HEK293 (cell line): ENCODE measurements around the gene FUBP1.

Source experiments
- BCL11A ChIP-seq: fragments of 450-650 bp; formaldehyde crosslinking; IDR thresholded peaks from 2 replicates; pipeline ENCODE4 v1.5.1; 2016; ENCODE audit warnings: low read depth, missing biosample characterization, missing genetic modification characterization
- KLF8 ChIP-seq: fragments of 450-650 bp; formaldehyde crosslinking; IDR thresholded peaks from 2 replicates; pipeline ENCODE4 v1.5.1; 2016; ENCODE audit warnings: missing biosample characterization, missing genetic modification characterization
- MYNN ChIP-seq: fragments of 450-650 bp; formaldehyde crosslinking; IDR thresholded peaks from 2 replicates; pipeline ENCODE4 v1.5.1; 2016; ENCODE audit warnings: missing biosample characterization, missing genetic modification characterization, borderline replicate concordance
- MZF1 ChIP-seq: fragments of 450-650 bp; formaldehyde crosslinking; IDR thresholded peaks from 2 replicates; pipeline ENCODE4 v1.5.1; 2017; ENCODE audit warnings: missing biosample characterization, missing genetic modification characterization, borderline replicate concordance
- YY1 ChIP-seq: fragments of 450-650 bp; formaldehyde crosslinking; IDR thresholded peaks from 2 replicates; pipeline ENCODE4 v1.5.1; 2018; ENCODE audit warnings: missing biosample characterization, missing genetic modification characterization
- ZNF133 ChIP-seq: fragments of 450-650 bp; formaldehyde crosslinking; IDR thresholded peaks from 2 replicates; pipeline ENCODE4 v1.5.1; 2016; ENCODE audit warnings: missing biosample characterization, missing genetic modification characterization
- ZNF426 ChIP-seq: fragments of 450-650 bp; formaldehyde crosslinking; IDR thresholded peaks from 2 replicates; pipeline ENCODE4 v1.5.1; 2017; ENCODE audit warnings: missing biosample characterization, missing genetic modification characterization, mild to moderate bottlenecking, inconsistent platforms, moderate library complexity
- ZNF510 ChIP-seq: fragments of 450-650 bp; formaldehyde crosslinking; IDR thresholded peaks from 2 replicates; pipeline ENCODE4 v1.5.1; 2018; ENCODE audit warnings: mild to moderate bottlenecking, missing genetic modification characterization, missing biosample characterization; ENCODE audit not compliant: insufficient replicate concordance
- ZNF558 ChIP-seq: fragments of 450-650 bp; formaldehyde crosslinking; IDR thresholded peaks from 2 replicates; pipeline ENCODE4 v1.5.1; 2016; ENCODE audit warnings: missing biosample characterization, missing genetic modification characterization
- TF ChIP-seq, protein P1 (sequence below): fragments of 450-650 bp; formaldehyde crosslinking; IDR thresholded peaks from 2 replicates; pipeline ENCODE4 v1.5.1; 2016; ENCODE audit warnings: missing biosample characterization, missing genetic modification characterization
- TF ChIP-seq, protein P2 (sequence below): fragments of 450-650 bp; formaldehyde crosslinking; IDR thresholded peaks from 2 replicates; pipeline ENCODE4 v1.5.1; 2016; ENCODE audit warnings: missing biosample characterization, missing genetic modification characterization
- TF ChIP-seq, protein P3 (sequence below): fragments of 450-650 bp; formaldehyde crosslinking; IDR thresholded peaks from 2 replicates; pipeline ENCODE4 v1.5.1; 2016; ENCODE audit warnings: missing biosample characterization, missing genetic modification characterization
- TF ChIP-seq, protein P4 (sequence below): sonication (generic); formaldehyde crosslinking; IDR thresholded peaks from 2 replicates; pipeline ENCODE4 v1.8.1; 2022; ENCODE audit warnings: mild to moderate bottlenecking, moderate library complexity, missing genetic modification reagents
- TF ChIP-seq, protein P5 (sequence below): fragments of 450-650 bp; formaldehyde crosslinking; IDR thresholded peaks from 2 replicates; pipeline ENCODE4 v1.5.1; 2016; ENCODE audit warnings: missing biosample characterization, missing genetic modification characterization

DNA sequence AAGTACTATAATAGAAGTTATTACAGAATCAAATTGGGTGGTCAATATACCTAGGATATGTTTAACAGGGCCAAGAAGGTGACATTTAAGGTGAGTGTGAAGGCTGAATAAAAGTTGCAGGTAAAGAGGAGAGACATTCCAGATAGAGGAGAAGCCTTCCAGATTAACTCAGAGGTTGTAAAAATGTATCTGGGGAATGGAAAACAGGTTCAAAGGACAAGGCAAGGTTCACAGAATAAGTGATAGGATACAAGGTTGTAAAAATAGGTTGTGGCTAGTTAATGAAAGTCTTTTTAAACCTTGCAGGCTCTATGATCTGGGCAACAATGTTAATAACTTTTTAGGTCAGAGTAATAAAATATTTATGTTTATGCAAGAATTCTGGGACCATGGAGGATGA lies 40.2 kb downstream of the FUBP1 start:
- TF ChIP-seq, protein P1, sequence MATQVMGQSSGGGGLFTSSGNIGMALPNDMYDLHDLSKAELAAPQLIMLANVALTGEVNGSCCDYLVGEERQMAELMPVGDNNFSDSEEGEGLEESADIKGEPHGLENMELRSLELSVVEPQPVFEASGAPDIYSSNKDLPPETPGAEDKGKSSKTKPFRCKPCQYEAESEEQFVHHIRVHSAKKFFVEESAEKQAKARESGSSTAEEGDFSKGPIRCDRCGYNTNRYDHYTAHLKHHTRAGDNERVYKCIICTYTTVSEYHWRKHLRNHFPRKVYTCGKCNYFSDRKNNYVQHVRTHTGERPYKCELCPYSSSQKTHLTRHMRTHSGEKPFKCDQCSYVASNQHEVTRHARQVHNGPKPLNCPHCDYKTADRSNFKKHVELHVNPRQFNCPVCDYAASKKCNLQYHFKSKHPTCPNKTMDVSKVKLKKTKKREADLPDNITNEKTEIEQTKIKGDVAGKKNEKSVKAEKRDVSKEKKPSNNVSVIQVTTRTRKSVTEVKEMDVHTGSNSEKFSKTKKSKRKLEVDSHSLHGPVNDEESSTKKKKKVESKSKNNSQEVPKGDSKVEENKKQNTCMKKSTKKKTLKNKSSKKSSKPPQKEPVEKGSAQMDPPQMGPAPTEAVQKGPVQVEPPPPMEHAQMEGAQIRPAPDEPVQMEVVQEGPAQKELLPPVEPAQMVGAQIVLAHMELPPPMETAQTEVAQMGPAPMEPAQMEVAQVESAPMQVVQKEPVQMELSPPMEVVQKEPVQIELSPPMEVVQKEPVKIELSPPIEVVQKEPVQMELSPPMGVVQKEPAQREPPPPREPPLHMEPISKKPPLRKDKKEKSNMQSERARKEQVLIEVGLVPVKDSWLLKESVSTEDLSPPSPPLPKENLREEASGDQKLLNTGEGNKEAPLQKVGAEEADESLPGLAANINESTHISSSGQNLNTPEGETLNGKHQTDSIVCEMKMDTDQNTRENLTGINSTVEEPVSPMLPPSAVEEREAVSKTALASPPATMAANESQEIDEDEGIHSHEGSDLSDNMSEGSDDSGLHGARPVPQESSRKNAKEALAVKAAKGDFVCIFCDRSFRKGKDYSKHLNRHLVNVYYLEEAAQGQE (tag by site-specific recombination) = no peak
- TF ChIP-seq MZF1 = no peak
- no peak for TF ChIP-seq ZNF558 (tag by site-specific recombination)
- TF ChIP-seq ZNF426 (tag by site-specific recombination) = no peak
- TF ChIP-seq, protein P2, sequence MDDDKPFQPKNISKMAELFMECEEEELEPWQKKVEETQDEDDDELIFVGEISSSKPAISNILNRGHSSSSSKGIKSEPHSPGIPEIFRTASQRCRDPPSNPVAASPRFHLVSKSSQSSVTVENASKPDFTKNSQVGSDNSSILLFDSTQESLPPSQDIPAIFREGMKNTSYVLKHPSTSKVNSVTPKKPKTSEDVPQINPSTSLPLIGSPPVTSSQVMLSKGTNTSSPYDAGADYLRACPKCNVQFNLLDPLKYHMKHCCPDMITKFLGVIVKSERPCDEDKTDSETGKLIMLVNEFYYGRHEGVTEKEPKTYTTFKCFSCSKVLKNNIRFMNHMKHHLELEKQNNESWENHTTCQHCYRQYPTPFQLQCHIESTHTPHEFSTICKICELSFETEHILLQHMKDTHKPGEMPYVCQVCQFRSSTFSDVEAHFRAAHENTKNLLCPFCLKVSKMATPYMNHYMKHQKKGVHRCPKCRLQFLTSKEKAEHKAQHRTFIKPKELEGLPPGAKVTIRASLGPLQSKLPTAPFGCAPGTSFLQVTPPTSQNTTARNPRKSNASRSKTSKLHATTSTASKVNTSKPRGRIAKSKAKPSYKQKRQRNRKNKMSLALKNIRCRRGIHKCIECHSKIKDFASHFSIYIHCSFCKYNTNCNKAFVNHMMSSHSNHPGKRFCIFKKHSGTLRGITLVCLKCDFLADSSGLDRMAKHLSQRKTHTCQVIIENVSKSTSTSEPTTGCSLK (tag by site-specific recombination) = no peak
- TF ChIP-seq, protein P3, sequence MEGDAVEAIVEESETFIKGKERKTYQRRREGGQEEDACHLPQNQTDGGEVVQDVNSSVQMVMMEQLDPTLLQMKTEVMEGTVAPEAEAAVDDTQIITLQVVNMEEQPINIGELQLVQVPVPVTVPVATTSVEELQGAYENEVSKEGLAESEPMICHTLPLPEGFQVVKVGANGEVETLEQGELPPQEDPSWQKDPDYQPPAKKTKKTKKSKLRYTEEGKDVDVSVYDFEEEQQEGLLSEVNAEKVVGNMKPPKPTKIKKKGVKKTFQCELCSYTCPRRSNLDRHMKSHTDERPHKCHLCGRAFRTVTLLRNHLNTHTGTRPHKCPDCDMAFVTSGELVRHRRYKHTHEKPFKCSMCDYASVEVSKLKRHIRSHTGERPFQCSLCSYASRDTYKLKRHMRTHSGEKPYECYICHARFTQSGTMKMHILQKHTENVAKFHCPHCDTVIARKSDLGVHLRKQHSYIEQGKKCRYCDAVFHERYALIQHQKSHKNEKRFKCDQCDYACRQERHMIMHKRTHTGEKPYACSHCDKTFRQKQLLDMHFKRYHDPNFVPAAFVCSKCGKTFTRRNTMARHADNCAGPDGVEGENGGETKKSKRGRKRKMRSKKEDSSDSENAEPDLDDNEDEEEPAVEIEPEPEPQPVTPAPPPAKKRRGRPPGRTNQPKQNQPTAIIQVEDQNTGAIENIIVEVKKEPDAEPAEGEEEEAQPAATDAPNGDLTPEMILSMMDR = no peak
- no peak for TF ChIP-seq ZNF133 (tag by site-specific recombination)
- TF ChIP-seq BCL11A (tag by site-specific recombination) = no peak
- no peak for TF ChIP-seq MYNN (tag by site-specific recombination)
- TF ChIP-seq YY1 (tag by site-specific recombination) = no peak
- TF ChIP-seq KLF8 (tag by site-specific recombination) = no peak
- TF ChIP-seq, protein P4, sequence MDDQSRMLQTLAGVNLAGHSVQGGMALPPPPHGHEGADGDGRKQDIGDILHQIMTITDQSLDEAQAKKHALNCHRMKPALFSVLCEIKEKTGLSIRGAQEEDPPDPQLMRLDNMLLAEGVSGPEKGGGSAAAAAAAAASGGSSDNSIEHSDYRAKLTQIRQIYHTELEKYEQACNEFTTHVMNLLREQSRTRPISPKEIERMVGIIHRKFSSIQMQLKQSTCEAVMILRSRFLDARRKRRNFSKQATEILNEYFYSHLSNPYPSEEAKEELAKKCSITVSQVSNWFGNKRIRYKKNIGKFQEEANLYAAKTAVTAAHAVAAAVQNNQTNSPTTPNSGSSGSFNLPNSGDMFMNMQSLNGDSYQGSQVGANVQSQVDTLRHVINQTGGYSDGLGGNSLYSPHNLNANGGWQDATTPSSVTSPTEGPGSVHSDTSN (CRISPR knock-in tag) = no peak
- TF ChIP-seq, protein P5, sequence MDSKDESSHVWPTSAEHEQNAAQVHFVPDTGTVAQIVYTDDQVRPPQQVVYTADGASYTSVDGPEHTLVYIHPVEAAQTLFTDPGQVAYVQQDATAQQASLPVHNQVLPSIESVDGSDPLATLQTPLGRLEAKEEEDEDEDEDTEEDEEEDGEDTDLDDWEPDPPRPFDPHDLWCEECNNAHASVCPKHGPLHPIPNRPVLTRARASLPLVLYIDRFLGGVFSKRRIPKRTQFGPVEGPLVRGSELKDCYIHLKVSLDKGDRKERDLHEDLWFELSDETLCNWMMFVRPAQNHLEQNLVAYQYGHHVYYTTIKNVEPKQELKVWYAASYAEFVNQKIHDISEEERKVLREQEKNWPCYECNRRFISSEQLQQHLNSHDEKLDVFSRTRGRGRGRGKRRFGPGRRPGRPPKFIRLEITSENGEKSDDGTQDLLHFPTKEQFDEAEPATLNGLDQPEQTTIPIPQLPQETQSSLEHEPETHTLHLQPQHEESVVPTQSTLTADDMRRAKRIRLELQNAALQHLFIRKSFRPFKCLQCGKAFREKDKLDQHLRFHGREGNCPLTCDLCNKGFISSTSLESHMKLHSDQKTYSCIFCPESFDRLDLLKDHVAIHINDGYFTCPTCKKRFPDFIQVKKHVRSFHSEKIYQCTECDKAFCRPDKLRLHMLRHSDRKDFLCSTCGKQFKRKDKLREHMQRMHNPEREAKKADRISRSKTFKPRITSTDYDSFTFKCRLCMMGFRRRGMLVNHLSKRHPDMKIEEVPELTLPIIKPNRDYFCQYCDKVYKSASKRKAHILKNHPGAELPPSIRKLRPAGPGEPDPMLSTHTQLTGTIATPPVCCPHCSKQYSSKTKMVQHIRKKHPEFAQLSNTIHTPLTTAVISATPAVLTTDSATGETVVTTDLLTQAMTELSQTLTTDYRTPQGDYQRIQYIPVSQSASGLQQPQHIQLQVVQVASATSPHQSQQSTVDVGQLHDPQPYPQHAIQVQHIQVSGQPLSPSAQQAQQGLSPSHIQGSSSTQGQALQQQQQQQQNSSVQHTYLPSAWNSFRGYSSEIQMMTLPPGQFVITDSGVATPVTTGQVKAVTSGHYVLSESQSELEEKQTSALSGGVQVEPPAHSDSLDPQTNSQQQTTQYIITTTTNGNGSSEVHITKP (tag by site-specific recombination) = no peak
- TF ChIP-seq ZNF510 (tag by site-specific recombination) = no peak
